ENCODE results near the gene SMIM45.

Gene SMIM45

DNA sequence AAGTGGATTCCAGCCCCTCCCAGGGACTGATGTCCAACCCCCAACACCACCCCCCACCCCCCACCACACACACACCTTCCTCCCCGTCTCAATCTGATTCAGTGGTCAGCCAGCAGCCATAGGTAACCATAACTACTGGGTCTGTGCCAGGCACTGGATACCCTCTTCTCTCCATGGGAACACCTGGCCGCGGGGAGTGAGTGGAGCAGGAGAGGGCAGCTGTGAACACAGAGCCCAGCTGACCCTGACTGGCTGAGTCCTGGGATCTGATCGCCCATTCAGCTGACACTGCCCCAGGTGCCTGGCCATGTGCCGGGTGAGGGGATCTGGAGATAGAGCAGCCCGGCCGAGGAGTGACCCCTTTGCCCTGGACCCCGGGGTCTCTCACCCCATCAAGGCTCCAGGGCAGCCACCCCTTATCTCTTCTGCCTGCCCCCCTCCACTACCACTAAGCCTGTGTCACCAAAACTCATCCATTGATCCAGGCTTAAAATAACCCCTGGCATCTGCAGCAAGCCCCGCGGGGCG, 34.5 kb upstream of the SMIM45 start:
- WGBS, 2 experiments (ENCODE audit: insufficient coverage in 2 of 2): 86 to 97% methylated on average over 4 to 10 of the region's 11 CpGs
- H3K4me1 ChIP-seq (ENCODE audit: control insufficient read depth, insufficient read depth, low read length, poor library complexity, severe bottlenecking): peaks cover 4% of the 10 kb centered on the region

DNA sequence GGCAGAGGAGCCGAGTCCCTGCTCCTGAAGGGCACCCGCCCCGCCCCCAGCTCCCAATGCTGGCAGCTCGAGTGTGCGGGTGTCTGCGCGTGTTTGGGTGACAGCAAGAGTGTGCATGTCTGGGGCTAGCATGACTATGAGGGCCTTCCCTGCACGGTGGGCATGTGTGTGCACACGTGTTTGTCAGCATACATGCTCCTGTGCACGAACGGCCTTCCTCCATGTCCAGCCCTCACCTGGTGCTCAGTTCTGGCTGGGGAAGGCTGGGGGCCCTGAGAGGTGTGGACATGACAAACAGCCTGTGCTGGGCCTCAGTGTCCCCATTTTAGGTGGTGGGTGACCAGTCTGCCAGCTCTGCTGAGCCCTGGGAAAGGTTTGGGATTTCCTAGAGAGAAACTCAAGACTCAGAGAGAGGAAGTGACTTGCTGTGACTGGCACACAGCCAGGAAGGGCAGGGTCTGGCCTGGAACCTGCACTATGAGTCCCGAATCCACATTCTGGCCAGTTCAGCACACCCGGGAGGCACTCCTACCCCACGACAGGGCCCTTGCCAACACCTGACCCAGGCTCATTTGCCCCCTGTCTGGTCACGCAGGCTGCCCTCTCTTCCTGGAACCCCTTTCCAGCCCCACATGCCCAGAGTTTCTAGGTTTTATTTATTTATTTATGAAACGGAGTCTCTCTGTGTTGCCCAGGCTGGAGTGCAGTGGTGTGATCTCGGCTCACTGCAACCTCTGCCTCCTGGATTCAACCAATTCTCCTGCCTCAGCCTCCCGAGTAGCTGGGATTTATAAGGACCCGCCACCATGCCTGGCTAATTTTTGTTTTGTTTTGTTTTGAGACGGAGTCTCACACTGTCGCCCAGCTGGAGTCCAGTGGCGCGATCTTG, 33.8 kb upstream of the SMIM45 start:
- Histone ChIP-seq H3K4me1 (ENCODE audit: control insufficient read depth, insufficient read depth, low read length, poor library complexity, severe bottlenecking) (peaks cover 4% of the 10 kb centered on the region), H3K36me3 (ENCODE audit: control insufficient read depth, insufficient read depth, low read length) (no peaks in the 10 kb centered on the region), H3K27ac (ENCODE audit: low read depth, low read length, severe bottlenecking) (no peak overlapping the region), H3K4me3 (ENCODE audit: extremely low read depth, insufficient read depth, low read length, poor library complexity, severe bottlenecking) (no peak overlapping the region), H3K9me3 (ENCODE audit: control insufficient read depth, low read length) (no peaks in the 10 kb centered on the region)
- 90 to 92% methylated on average over 22 to 23 of the region's 23 CpGs for WGBS, 2 experiments (ENCODE audit: insufficient coverage in 2 of 2)

More for the DNA sequence above, 34.5 kb upstream of the SMIM45 start:
- H3K4me3 ChIP-seq (ENCODE audit: extremely low read depth, insufficient read depth, low read length, poor library complexity, severe bottlenecking): no peak overlapping the region
- H3K36me3 ChIP-seq (ENCODE audit: control insufficient read depth, insufficient read depth, low read length): no peaks in the 10 kb centered on the region
- H3K27ac ChIP-seq (ENCODE audit: low read depth, low read length, severe bottlenecking): no peak overlapping the region
- H3K9me3 ChIP-seq (ENCODE audit: control insufficient read depth, low read length): no peaks in the 10 kb centered on the region

DNA sequence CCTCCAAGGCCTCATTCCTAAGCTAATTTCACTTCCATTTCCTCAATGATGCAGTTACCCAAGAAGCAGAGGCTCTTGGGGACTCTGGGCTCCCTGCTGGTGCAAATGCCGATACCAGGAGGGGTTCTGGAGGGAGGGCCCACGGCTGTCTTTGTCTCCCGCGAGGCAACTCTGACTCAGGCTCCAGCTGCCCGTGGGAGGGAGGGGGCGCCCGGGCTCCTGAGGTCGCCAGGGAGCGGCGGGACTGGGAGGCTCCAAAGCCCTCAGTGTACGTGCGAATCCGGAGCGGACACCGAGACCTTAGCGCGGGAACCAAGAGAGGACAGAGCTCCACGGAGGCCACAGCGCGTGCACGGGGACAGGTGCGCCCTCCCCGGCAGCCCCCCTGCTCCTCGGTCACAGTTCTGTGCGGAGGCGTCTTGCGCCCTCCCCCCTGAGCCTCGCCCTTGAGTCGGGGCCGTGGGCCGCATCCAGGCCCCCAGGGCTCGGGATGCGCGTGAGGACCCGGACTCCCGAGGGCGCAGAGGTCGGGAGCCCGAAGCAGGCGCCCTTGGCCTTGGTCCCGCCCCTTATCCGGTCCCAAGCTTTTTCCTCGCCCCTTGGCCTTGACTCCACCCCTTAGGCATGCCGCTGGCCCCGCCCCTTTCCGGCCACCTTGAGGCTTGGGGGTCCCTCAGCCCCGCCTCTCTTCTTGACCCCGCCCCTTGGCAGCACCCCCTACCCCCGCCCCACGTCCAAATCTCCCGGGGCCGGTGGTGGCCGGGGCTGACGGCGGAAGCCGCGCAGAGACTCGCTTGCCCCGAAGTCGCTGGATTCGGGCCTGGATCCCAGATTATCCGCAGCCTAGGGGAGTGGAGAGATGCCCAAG, 32.4 kb upstream of the SMIM45 start:
- Histone ChIP-seq H3K9me3 (ENCODE audit: control insufficient read depth, low read length) (no peaks in the 10 kb centered on the region), H3K36me3 (ENCODE audit: control insufficient read depth, insufficient read depth, low read length) (no peaks in the 10 kb centered on the region), H3K4me3 (ENCODE audit: extremely low read depth, insufficient read depth, low read length, poor library complexity, severe bottlenecking) (peak overlapping the region; percentile 33), H3K27ac (ENCODE audit: low read depth, low read length, severe bottlenecking) (no peak overlapping the region), H3K4me1 (ENCODE audit: control insufficient read depth, insufficient read depth, low read length, poor library complexity, severe bottlenecking) (peaks cover 4% of the 10 kb centered on the region)
- 10 to 14% methylated on average over 44 to 53 of the region's 62 CpGs for WGBS, 2 experiments (ENCODE audit: insufficient coverage in 2 of 2)

DNA sequence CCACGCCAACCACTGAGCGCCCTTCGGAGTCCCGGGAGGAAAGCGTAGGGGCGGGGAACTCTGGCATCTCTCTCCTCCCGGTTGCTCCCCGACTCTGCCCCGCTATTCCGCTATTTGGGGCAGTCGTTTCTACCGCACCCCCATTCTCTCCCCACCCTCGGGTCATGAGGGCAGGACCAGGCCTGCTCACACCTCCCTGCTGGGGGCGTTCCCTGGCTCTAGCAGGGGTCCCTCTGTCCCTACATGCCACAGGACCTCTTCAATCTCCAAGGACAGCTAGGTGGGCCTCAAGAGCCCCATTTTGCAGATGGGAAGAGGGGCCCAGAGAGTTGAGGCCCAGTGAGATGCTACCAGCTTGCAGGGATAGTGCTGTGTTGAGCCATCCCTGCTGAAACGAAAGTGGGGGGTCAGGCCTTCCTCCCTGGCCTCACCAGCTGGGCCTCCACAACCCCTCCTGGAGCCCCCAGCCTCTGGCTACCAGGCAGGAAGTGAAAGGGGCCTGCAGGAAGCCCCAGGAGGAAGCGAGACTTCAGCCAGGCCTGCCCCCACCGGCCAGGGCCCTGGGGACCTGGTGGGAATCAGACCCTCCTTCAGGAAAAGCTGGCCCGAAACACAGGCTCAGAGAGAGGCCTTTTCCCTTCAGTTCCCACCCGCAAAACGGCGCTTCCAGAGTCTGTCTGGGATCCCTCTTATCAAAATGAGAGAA, 31.5 kb upstream of the SMIM45 start:
- peaks cover 4% of the 10 kb centered on the region for H3K4me1 ChIP-seq (ENCODE audit: control insufficient read depth, insufficient read depth, low read length, poor library complexity, severe bottlenecking)
- H3K9me3 ChIP-seq (ENCODE audit: control insufficient read depth, low read length): no peaks in the 10 kb centered on the region
- H3K27ac ChIP-seq (ENCODE audit: low read depth, low read length, severe bottlenecking): no peak overlapping the region
- H3K4me3 ChIP-seq (ENCODE audit: extremely low read depth, insufficient read depth, low read length, poor library complexity, severe bottlenecking): no peak overlapping the region
- H3K36me3 ChIP-seq (ENCODE audit: control insufficient read depth, insufficient read depth, low read length): no peaks in the 10 kb centered on the region
- 80% methylated on average over 14 to 21 of the region's 21 CpGs for WGBS, 2 experiments (ENCODE audit: insufficient coverage in 2 of 2)

DNA sequence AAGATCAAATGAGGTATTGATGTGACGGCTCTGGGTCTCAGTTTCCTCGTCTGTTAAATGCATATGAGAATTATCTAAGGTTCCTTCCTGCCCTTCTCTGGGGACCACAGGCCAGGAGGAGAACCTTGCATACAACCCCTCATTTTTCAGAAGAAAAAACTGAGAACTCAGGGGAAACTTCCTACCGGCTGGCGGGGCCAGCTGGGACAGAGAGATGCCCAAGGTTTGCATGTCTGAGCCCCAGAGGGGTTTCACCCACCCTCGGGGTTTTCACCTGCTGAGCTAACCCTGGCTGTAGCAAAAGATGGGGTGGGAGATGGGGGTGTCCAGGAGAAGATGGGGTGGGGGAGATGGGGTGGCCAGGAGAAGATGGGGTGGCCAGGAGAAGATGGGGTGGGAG, 29.6 kb upstream of the SMIM45 start:
- no CpG with 5 or more reads among the region's 5 CpGs for WGBS, 2 experiments (ENCODE audit: insufficient coverage in 2 of 2)
- H3K27ac ChIP-seq (ENCODE audit: low read depth, low read length, severe bottlenecking): no peak overlapping the region
- H3K9me3 ChIP-seq (ENCODE audit: control insufficient read depth, low read length): no peaks in the 10 kb centered on the region

DNA sequence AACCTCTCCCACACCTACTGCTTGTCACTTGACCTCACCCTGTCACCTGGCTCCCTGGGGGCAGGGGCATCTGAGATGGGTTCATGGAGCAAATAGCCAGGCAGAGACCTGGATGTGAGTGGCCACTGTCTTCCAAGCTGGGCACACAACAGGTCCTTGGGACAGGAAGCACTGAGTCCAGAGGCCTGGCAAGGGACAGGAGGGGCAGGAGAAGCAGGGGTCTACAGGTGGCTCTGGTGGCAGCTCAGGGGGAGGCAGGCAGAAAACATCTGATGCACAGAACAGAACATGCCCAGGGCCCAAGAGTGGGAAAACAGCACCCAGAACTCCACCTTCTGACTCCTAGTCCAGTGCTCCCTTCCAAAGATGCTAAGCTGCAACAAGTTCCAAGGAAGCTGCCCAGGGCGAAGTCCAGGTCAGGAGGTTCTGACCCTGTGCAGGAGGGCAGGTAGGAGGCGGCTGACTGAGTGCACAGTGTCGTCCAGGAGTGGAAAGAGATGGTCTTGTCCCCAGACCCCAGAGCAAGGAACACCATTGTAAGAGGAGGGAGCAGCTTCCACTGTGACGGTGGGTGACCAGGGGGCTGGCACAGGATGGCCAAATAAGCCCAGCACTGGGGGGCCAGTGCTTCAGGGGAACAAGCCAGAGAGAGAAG, 28.9 kb upstream of the SMIM45 start:
- 94 to 97% methylated on average over 4 of the region's 4 CpGs for WGBS, 2 experiments (ENCODE audit: insufficient coverage in 2 of 2)
- H3K9me3 ChIP-seq (ENCODE audit: control insufficient read depth, low read length): no peaks in the 10 kb centered on the region
- H3K27ac ChIP-seq (ENCODE audit: low read depth, low read length, severe bottlenecking): no peak overlapping the region
- H3K36me3 ChIP-seq (ENCODE audit: control insufficient read depth, insufficient read depth, low read length): no peaks in the 10 kb centered on the region
- no peak overlapping the region for H3K4me3 ChIP-seq (ENCODE audit: extremely low read depth, insufficient read depth, low read length, poor library complexity, severe bottlenecking)
- H3K4me1 ChIP-seq (ENCODE audit: control insufficient read depth, insufficient read depth, low read length, poor library complexity, severe bottlenecking): no peaks in the 10 kb centered on the region

More for the DNA sequence above, 29.6 kb upstream of the SMIM45 start:
- H3K36me3 ChIP-seq (ENCODE audit: control insufficient read depth, insufficient read depth, low read length): no peaks in the 10 kb centered on the region
- no peak overlapping the region for H3K4me3 ChIP-seq (ENCODE audit: extremely low read depth, insufficient read depth, low read length, poor library complexity, severe bottlenecking)
- no peaks in the 10 kb centered on the region for H3K4me1 ChIP-seq (ENCODE audit: control insufficient read depth, insufficient read depth, low read length, poor library complexity, severe bottlenecking)

DNA sequence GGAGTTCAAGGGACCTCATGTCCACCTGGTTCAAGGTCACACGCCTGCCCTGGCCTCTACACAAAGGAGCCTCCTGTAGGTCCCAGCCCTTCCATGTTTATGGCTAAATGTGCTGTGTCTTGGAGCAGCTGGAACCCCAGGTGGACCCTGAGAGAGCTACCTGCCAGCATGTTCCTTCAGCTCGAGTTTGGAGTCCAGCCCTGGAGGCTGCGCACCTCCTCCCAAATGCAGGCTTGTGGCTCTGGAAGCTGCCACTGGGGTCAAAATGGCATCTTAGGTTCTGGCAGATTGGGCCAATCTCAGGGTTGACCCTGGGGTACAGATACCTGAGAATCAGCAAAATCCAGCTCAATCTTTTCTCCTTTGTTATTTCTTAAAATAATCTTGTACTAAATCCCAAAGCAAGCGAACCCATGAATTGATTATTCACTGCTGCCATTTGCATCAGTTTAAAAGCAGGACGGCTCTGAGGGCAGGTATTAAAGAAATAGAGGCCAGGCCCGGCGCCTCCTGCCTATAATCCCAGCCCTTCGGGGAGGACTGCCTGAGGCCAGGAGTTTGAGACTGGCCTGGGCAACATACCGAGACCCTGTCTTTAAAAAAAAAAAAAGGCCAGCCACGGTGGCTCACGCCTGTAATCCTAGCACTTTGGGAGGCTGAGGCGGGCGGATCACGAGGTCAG, 28.2 kb upstream of the SMIM45 start:
- Histone ChIP-seq H3K27ac (ENCODE audit: low read depth, low read length, severe bottlenecking) (no peak overlapping the region), H3K9me3 (ENCODE audit: control insufficient read depth, low read length) (no peaks in the 10 kb centered on the region), H3K4me1 (ENCODE audit: control insufficient read depth, insufficient read depth, low read length, poor library complexity, severe bottlenecking) (no peaks in the 10 kb centered on the region), H3K36me3 (ENCODE audit: control insufficient read depth, insufficient read depth, low read length) (no peaks in the 10 kb centered on the region), H3K4me3 (ENCODE audit: extremely low read depth, insufficient read depth, low read length, poor library complexity, severe bottlenecking) (no peak overlapping the region)
- WGBS, 2 experiments (ENCODE audit: insufficient coverage in 2 of 2): 88 to 92% methylated on average over 8 to 12 of the region's 14 CpGs

DNA sequence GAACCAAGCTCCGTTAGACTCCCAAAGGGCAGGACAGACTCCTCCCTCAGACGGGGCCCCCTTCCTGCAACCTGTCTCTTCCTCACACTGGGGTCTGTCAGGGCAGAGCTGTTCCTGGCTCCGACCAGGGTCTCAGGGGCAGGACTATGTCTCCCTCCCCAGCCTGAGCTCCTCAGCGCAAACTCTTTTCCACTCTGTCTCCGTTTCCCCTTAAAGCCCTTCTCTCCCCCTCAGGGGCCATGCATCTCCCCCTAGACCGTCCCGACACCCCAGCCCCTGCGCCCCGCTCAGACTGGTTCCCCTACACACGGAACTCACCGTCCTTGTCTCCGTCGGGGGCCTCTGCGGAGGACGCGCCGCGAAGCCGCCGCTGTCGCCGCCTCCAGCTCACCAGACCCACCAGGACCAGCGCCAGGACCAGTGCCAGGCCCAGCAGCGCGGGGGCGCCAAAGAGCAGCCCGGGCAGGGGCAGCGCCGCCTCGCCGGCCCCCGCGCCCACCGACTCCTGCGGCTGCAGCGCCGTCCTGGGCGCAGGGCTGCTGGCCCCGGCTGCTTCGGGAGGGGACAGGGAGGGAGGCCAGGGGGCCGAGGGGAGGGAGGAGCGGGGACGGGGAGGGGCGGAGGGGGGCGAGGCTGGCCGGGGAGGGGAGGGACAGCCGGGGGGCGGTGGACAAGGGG, 26.0 kb upstream of the SMIM45 start:
- WGBS, 2 experiments (ENCODE audit: insufficient coverage in 2 of 2): 4 to 6% methylated on average over 23 to 34 of the region's 48 CpGs
- H3K4me3 ChIP-seq (ENCODE audit: extremely low read depth, insufficient read depth, low read length, poor library complexity, severe bottlenecking): peak overlapping the region; percentile 23

DNA sequence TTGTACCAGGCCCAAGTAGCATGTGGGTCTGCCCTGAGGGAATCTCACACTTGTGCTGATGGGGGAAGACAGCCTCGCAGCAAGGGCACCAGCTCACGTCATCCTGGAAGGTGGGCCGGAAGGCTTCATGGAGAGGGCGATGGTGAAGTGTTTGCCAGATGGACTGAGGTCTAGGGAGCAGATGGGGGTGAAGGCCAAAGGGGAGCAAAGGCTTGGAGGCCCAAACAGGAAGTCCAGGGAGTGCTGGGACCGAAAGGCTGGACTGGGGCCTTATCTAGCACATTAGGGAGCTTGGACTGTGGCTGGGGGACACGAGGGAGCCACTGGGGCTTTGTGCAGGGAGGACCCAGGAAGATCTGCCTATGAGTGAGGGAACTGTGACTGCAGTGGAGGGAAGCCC, 24.1 kb upstream of the SMIM45 start:
- no peaks in the 10 kb centered on the region for H3K4me1 ChIP-seq (ENCODE audit: control insufficient read depth, insufficient read depth, low read length, poor library complexity, severe bottlenecking)
- H3K36me3 ChIP-seq (ENCODE audit: control insufficient read depth, insufficient read depth, low read length): no peaks in the 10 kb centered on the region
- WGBS, 2 experiments (ENCODE audit: insufficient coverage in 2 of 2): 84 to 85% methylated on average over 5 to 6 of the region's 6 CpGs
- H3K9me3 ChIP-seq (ENCODE audit: control insufficient read depth, low read length): no peaks in the 10 kb centered on the region
- H3K4me3 ChIP-seq (ENCODE audit: extremely low read depth, insufficient read depth, low read length, poor library complexity, severe bottlenecking): no peak overlapping the region
- no peak overlapping the region for H3K27ac ChIP-seq (ENCODE audit: low read depth, low read length, severe bottlenecking)

More for the DNA sequence above, 26.0 kb upstream of the SMIM45 start:
- no peaks in the 10 kb centered on the region for H3K9me3 ChIP-seq (ENCODE audit: control insufficient read depth, low read length)
- no peaks in the 10 kb centered on the region for H3K36me3 ChIP-seq (ENCODE audit: control insufficient read depth, insufficient read depth, low read length)
- H3K4me1 ChIP-seq (ENCODE audit: control insufficient read depth, insufficient read depth, low read length, poor library complexity, severe bottlenecking): no peaks in the 10 kb centered on the region
- H3K27ac ChIP-seq (ENCODE audit: low read depth, low read length, severe bottlenecking): no peak overlapping the region

All from mesodermal cell (in vitro differentiated cells).